Measurements from ENCODE around the gene TRIM9. TPM values are rescaled to one million over a fixed set of nuclear protein-coding genes. Genes with fewer than 3 reads are reported as not detected.

The TRIM9 gene
- polyA plus RNA-seq, 1 donor from 2014 or later, result 0.09 TPM

GRCh38 chr14:51081712-51082111, 13.2 kb downstream of the TRIM9 start:
- peaks cover 0 to 6% (median 3%) of the 10 kb centered on the region in 3 donors for H3K4me1 Mint-ChIP-seq
- H3K9me3 Mint-ChIP-seq, result no peaks in the 10 kb centered on the region
- H3K27me3 Mint-ChIP-seq, result peaks cover 3% of the 10 kb centered on the region

DNA sequence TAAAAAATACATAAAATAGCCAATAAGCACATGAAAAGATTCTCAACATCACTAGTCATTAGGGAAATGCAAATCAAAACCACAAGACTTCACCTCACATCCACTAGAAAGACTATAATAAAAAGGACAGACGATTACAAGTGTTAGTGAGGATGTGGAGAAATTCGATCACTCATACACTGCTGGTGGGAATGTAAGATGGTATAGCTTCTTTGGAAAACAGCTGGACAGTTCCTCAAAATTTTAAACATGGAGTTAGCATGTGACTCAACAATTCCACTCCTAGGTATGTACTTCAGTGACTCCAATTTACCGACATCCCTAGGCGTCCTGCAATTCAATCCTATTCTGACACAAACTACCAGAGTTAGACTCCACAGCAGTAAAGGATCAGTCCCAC, 13.7 kb downstream of the TRIM9 start:
- Mint-ChIP-seq H3K9me3 (no peaks in the 10 kb centered on the region), H3K4me3 (no peak overlapping the region), H3K27me3 (peaks cover 3% of the 10 kb centered on the region), H3K27ac (no peak overlapping the region), H3K4me1 (peaks cover 0 to 3% (median 3%) of the 10 kb centered on the region in 3 donors), H3K36me3 (peaks cover 3% of the 10 kb centered on the region)

More at GRCh38 chr14:51081712-51082111, 13.2 kb downstream of the TRIM9 start:
- H3K36me3 Mint-ChIP-seq, result peaks cover 3% of the 10 kb centered on the region
- H3K4me3 Mint-ChIP-seq, result no peak overlapping the region
- no peak overlapping the region for H3K27ac Mint-ChIP-seq

GRCh38 chr14:51080645-51081044, 14.3 kb downstream of the TRIM9 start:
- Mint-ChIP-seq H3K27me3 (peaks cover 3% of the 10 kb centered on the region), H3K4me3 (no peak overlapping the region), H3K4me1 (peaks cover 0 to 3% (median 3%) of the 10 kb centered on the region in 3 donors), H3K27ac (no peak overlapping the region), H3K9me3 (no peaks in the 10 kb centered on the region), H3K36me3 (peaks cover 4% of the 10 kb centered on the region)

- Mint-ChIP-seq H3K36me3 (peaks cover 5% of the 10 kb centered on the region), H3K4me1 (peaks cover 0 to 3% (median 3%) of the 10 kb centered on the region in 3 donors), H3K27me3 (peaks cover 3% of the 10 kb centered on the region), H3K4me3 (no peak overlapping the region), H3K9me3 (no peaks in the 10 kb centered on the region), H3K27ac (no peak overlapping the region)
Measured at GRCh38 chr14:51079489-51079888, 15.4 kb downstream of the TRIM9 start.

- H3K36me3 Mint-ChIP-seq, result peaks cover 5% of the 10 kb centered on the region
- no peaks in the 10 kb centered on the region for H3K9me3 Mint-ChIP-seq
- H3K4me3 Mint-ChIP-seq, result no peak overlapping the region
- H3K4me1 Mint-ChIP-seq, result peaks cover 0 to 3% (median 3%) of the 10 kb centered on the region in 3 donors
- no peak overlapping the region for H3K27ac Mint-ChIP-seq
- H3K27me3 Mint-ChIP-seq, result peaks cover 3% of the 10 kb centered on the region
Measured at GRCh38 chr14:51079085-51079484, 15.8 kb downstream of the TRIM9 start.

DNA sequence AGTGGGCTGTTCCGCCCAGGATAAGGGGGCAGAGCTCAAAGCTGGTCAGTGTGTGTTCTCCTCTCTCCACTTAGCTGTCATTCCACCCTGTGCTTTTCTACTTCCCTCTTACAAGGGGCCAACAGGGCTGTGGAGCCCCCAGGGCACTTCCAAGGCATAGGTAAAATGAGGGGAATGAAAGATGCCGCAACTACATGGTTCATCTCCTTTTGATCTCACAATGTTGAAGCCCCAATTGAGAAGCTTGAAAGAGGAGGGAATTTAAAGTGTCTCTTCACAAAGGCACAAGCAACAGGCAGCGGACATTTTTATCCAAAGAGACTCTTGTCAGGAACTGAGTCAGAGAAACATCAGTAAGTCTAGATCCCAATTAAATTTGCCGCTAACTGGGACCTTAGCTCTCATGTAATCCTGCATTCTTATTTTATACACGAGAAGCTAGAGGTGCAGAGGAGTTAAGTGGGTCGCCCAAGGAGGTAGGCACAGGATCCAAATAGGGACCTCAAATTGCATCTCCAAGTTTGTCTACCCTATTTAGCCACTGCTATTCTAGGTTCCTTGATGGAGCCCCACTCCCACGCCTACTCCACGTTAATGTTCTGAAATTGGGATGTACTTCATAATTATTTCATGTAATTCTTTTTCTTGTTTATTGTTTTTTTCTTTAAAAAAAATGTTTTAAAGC, 20.1 kb downstream of the TRIM9 start:
- peaks cover 0 to 3% (median 0%) of the 10 kb centered on the region in 3 donors for H3K9me3 Mint-ChIP-seq
- peaks cover 7% of the 10 kb centered on the region for H3K36me3 Mint-ChIP-seq
- H3K27me3 Mint-ChIP-seq, result peaks cover 3% of the 10 kb centered on the region
- no peak overlapping the region for H3K27ac Mint-ChIP-seq
- H3K4me3 Mint-ChIP-seq, result no peak overlapping the region
- no peaks in the 10 kb centered on the region for H3K4me1 Mint-ChIP-seq

DNA sequence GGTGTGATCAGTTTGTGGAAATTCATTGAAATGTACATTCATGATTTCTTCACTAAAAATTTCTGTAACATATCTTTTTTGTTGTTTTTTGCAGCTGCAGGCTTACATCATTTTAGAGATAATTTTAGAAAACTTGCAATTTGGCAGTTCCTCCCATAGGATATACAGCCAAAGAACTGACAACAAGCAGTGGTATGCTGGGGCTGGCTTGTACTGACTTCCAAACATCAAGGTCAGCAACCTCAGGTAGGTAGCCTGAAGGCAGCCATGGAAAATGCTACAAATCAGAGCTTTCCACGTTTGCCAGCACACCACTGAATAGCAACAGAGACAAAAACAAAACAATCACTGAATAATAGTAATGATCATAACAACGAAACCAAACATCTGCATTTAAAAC, 21.2 kb downstream of the TRIM9 start:
- H3K36me3 Mint-ChIP-seq, result peaks cover 7% of the 10 kb centered on the region

GRCh38 chr14:51072976-51073375, 21.9 kb downstream of the TRIM9 start:
- H3K27ac Mint-ChIP-seq, result no peak overlapping the region
- no peak overlapping the region for H3K4me3 Mint-ChIP-seq
- peaks cover 4% of the 10 kb centered on the region for H3K36me3 Mint-ChIP-seq
- H3K9me3 Mint-ChIP-seq, result peaks cover 0 to 3% (median 0%) of the 10 kb centered on the region in 3 donors
- H3K4me1 Mint-ChIP-seq, result no peaks in the 10 kb centered on the region
- peaks cover 1% of the 10 kb centered on the region for H3K27me3 Mint-ChIP-seq

More for the DNA sequence above, 21.2 kb downstream of the TRIM9 start:
- no peak overlapping the region for H3K4me3 Mint-ChIP-seq
- peaks cover 3% of the 10 kb centered on the region for H3K27me3 Mint-ChIP-seq
- H3K4me1 Mint-ChIP-seq, result no peaks in the 10 kb centered on the region
- no peak overlapping the region for H3K27ac Mint-ChIP-seq
- peaks cover 0 to 3% (median 0%) of the 10 kb centered on the region in 3 donors for H3K9me3 Mint-ChIP-seq

DNA sequence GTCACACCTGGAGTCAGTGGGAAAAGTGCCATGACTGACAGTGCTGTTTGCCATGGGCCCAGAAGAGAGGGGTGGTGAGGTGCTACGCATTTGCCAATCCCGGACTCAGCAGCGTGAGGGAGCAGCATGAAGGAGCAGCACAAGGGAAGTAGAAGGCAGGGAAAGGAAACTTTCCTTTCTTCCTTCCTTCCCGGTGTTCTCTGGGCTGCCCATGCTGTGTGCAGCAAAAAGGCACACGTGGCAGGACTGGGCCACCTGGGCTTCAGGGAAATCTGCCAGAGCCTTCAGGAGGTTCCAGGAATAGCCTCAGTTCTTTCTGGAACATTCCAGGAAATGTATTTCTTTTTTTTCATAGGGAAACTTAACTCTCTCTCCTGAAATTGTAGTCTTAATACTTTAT, 23.0 kb downstream of the TRIM9 start:
- H3K36me3 Mint-ChIP-seq, result peaks cover 4% of the 10 kb centered on the region
- peaks cover 1% of the 10 kb centered on the region for H3K27me3 Mint-ChIP-seq
- no peak overlapping the region for H3K4me3 Mint-ChIP-seq
- H3K9me3 Mint-ChIP-seq, result peaks cover 0 to 3% (median 0%) of the 10 kb centered on the region in 3 donors
- H3K27ac Mint-ChIP-seq, result no peak overlapping the region
- no peaks in the 10 kb centered on the region for H3K4me1 Mint-ChIP-seq

- H3K4me3 Mint-ChIP-seq, result no peak overlapping the region
- peaks cover 4% of the 10 kb centered on the region for H3K36me3 Mint-ChIP-seq
- H3K9me3 Mint-ChIP-seq, result peaks cover 0 to 3% (median 0%) of the 10 kb centered on the region in 3 donors
- H3K4me1 Mint-ChIP-seq, result peaks cover 0 to 4% (median 0%) of the 10 kb centered on the region in 3 donors
- H3K27ac Mint-ChIP-seq, result no peak overlapping the region
- peaks cover 1% of the 10 kb centered on the region for H3K27me3 Mint-ChIP-seq
Measured at GRCh38 chr14:51070726-51071125, 24.2 kb downstream of the TRIM9 start.

DNA sequence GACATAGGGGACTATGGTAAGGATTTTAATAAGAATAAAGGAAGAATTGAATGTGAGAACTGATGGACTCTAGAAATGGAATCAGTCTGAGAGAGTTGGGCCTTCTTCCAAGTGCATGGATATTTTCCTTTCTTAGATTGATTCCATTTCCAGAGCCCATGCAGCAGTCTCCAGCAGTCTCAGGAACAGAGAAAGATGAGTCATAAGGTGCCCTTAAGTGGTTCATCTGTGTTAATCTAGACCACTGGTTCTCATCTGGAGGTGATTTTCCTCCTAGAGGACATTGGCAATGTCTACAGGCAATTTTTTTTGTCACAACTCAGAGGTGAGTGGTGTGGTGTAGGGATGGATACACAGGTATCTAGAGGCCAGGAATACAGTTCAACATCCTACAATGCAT, 25.9 kb downstream of the TRIM9 start:
- H3K27me3 Mint-ChIP-seq, result peaks cover 1% of the 10 kb centered on the region
- H3K27ac Mint-ChIP-seq, result no peak overlapping the region
- no peak overlapping the region for H3K4me3 Mint-ChIP-seq
- peaks cover 0 to 4% (median 0%) of the 10 kb centered on the region in 3 donors for H3K4me1 Mint-ChIP-seq
- H3K9me3 Mint-ChIP-seq, result peaks cover 0 to 3% (median 0%) of the 10 kb centered on the region in 3 donors
- H3K36me3 Mint-ChIP-seq, result peaks cover 2% of the 10 kb centered on the region

GRCh38 chr14:51068268-51068667, 26.6 kb downstream of the TRIM9 start:
- no peak overlapping the region for H3K27ac Mint-ChIP-seq
- peaks cover 1% of the 10 kb centered on the region for H3K27me3 Mint-ChIP-seq
- peaks cover 0 to 4% (median 0%) of the 10 kb centered on the region in 3 donors for H3K9me3 Mint-ChIP-seq
- peaks cover 0 to 4% (median 0%) of the 10 kb centered on the region in 3 donors for H3K4me1 Mint-ChIP-seq
- peaks cover 5% of the 10 kb centered on the region for H3K36me3 Mint-ChIP-seq
- H3K4me3 Mint-ChIP-seq, result no peak overlapping the region

DNA sequence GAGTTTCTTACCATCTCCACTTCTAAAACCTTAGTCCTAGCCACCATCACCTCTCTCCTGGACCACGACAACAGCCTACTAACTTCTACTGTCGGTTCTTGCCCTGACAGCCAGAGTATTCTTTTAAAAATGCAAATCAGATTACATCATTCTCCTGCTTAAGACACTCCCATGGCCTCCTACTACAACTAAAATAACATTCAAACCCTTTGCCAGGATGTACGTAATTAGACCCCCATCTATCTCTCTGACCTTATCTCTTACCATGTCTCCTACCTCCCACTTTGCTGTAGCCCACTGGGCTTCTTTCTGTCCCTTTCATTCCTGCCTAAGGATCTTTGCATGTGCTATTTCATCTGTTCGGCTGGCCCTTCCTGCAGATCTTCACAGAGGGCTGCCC, 27.6 kb downstream of the TRIM9 start:
- Mint-ChIP-seq H3K4me1 (peaks cover 0 to 4% (median 0%) of the 10 kb centered on the region in 3 donors), H3K4me3 (no peak overlapping the region), H3K36me3 (peaks cover 9% of the 10 kb centered on the region), H3K27ac (no peak overlapping the region), H3K27me3 (peaks cover 1% of the 10 kb centered on the region), H3K9me3 (peaks cover 0 to 14% (median under 1%) of the 10 kb centered on the region in 3 donors)

GRCh38 chr14:51066576-51066975, 28.3 kb downstream of the TRIM9 start:
- H3K4me1 Mint-ChIP-seq, result peaks cover 0 to 4% (median 0%) of the 10 kb centered on the region in 3 donors
- H3K4me3 Mint-ChIP-seq, result no peak overlapping the region
- H3K27ac Mint-ChIP-seq, result no peak overlapping the region
- H3K27me3 Mint-ChIP-seq, result peaks cover 1% of the 10 kb centered on the region
- H3K36me3 Mint-ChIP-seq, result peaks cover 9% of the 10 kb centered on the region
- peaks cover 0 to 16% (median 2%) of the 10 kb centered on the region in 3 donors for H3K9me3 Mint-ChIP-seq

- no peak overlapping the region for H3K27ac Mint-ChIP-seq
- H3K36me3 Mint-ChIP-seq, result peaks cover 7% of the 10 kb centered on the region
- H3K27me3 Mint-ChIP-seq, result no peaks in the 10 kb centered on the region
- peaks cover 0 to 1% (median 0%) of the 10 kb centered on the region in 3 donors for H3K4me1 Mint-ChIP-seq
- peaks cover 0 to 13% (median 2%) of the 10 kb centered on the region in 3 donors for H3K9me3 Mint-ChIP-seq
- no peak overlapping the region for H3K4me3 Mint-ChIP-seq
Measured at GRCh38 chr14:51059032-51059431, 35.9 kb downstream of the TRIM9 start.

DNA sequence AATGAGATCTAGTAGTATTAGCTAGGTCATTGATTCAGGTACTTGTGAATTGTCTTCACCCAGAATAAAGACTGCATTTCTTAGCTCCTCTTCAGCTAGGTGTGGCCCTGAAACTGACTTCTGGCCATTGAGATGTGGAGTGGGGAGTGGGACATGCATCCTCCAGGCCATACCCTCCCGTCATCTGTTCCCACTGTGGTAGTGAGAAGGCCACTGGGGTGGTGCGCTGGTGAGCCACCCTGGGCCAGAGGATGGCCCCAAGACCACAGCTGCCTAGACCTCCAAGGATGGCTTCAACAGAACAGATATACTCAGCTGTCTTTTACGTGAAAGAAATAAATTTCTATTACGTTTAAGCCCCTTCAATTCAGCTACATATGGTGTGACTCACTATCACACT, 36.5 kb downstream of the TRIM9 start:
- H3K27ac Mint-ChIP-seq, result no peak overlapping the region
- no peaks in the 10 kb centered on the region for H3K27me3 Mint-ChIP-seq
- peaks cover 0 to 13% (median 2%) of the 10 kb centered on the region in 3 donors for H3K9me3 Mint-ChIP-seq
- peaks cover 0 to 1% (median 0%) of the 10 kb centered on the region in 3 donors for H3K4me1 Mint-ChIP-seq
- no peak overlapping the region for H3K4me3 Mint-ChIP-seq
- H3K36me3 Mint-ChIP-seq, result peaks cover 5% of the 10 kb centered on the region
